ENCODE data around the gene WDFY3. TPM values are rescaled to one million over a fixed set of nuclear protein-coding genes. Genes with fewer than 3 reads are reported as not detected.

Gene WDFY3
- total and polyA plus RNA-seq, 7 donors: 4.8 to 85.7 (median 50.5) TPM

- DNase-seq: no peak
- Histone ChIP-seq H3K4me3 (no peak overlapping the region), H3K27ac (no peak overlapping the region), H3K27me3 (no peaks in the 10 kb centered on the region), H3K36me3 (no peaks in the 10 kb centered on the region), H3K9me3 (no peaks in the 10 kb centered on the region), H3K4me1 (peaks cover 0 to 51% (median 38%) of the 10 kb centered on the region in 4 donors)
- TF ChIP-seq POLR2AphosphoS5 (IDR thresholded peaks at IDR 0.05) (no peak), POLR2A (IDR thresholded peaks at IDR 0.05) (no peak), EP300 (IDR thresholded peaks at IDR 0.05) (no peak), CTCF (IDR thresholded peaks at IDR 0.05) (no peak)
- intact Hi-C loops (cut with DNase I): no loop called here
- WGBS, 2 donors: 75 to 85% methylated on average over 1 of the region's 1 CpG
Observed at GRCh38 chr4:84916227-84916626, 50.3 kb downstream of the WDFY3 start.

DNA sequence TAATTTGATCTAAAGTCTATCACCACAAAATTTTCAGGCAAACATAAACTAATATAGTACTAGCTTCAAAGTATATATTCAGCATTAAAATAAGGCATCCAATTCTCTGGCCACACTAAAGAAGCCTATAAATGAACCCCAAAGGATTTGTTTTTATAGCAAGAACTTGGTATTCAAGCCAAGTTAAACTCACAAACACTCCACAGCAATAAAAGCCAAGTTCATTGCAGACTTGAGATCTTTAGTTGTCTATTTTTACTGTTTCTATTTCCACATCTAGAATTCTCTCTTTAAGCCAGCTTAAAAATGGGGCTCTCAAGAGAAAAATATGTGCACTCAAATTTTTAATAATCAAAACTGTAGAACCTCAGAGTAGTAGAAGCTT, 51.1 kb downstream of the WDFY3 start:
- Histone ChIP-seq H3K27me3 (no peaks in the 10 kb centered on the region), H3K36me3 (no peaks in the 10 kb centered on the region), H3K4me3 (no peak overlapping the region), H3K9me3 (no peaks in the 10 kb centered on the region), H3K27ac (no peak overlapping the region), H3K4me1 (peaks cover 0 to 47% (median 35%) of the 10 kb centered on the region in 4 donors)
- no peak for TF ChIP-seq POLR2AphosphoS5 (IDR thresholded peaks at IDR 0.05)
- TF ChIP-seq POLR2A (IDR thresholded peaks at IDR 0.05): no peak
- TF ChIP-seq EP300 (IDR thresholded peaks at IDR 0.05): no peak
- no peak for TF ChIP-seq CTCF (IDR thresholded peaks at IDR 0.05)
- no peak for DNase-seq
- intact Hi-C loops (cut with DNase I): no loop called here

DNA sequence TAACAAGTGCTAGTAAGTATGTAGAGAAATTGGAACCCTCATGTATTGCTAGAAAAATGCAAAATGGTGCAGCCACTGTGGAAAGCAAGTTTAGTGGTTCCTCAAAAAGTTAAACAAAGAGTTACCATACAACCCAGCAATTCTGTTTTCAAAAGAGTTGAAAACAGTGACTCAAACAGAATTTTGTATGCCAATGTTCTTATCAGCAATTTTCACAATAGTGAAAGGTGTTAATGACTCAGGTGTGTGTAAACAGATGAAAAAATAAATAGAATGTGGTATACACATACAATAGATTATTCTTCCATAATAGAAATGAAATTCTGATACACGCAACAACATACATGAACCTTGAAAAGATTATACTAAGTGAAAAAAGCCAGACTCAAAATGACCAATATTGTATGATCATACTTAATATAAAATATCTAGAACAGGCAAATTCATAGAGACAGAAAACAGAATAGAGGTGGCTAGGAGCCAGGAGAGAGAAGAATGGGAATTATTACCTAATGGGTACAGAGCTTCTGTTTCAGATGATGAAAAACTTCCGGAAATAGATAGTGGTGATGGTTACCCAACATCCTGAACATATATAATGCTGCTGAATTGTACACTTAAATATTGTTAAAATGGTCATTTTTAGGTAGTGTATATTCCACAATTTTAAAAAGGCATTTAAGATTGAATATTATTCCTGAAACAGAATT, 51.6 kb downstream of the WDFY3 start:
- peaks cover 0 to 44% (median 34%) of the 10 kb centered on the region in 4 donors for H3K4me1 ChIP-seq
- H3K27ac ChIP-seq: no peak overlapping the region
- 91 to 95% methylated on average over 2 of the region's 2 CpGs for WGBS, 2 donors
- intact Hi-C loops (cut with DNase I): no loop called here
- H3K27me3 ChIP-seq: no peaks in the 10 kb centered on the region
- H3K36me3 ChIP-seq: no peaks in the 10 kb centered on the region
- no peak for DNase-seq
- no peak overlapping the region for H3K4me3 ChIP-seq
- no peaks in the 10 kb centered on the region for H3K9me3 ChIP-seq
- no peak for TF ChIP-seq POLR2A (IDR thresholded peaks at IDR 0.05)
- no peak for TF ChIP-seq EP300 (IDR thresholded peaks at IDR 0.05)
- no peak for TF ChIP-seq CTCF (IDR thresholded peaks at IDR 0.05)
- TF ChIP-seq POLR2AphosphoS5 (IDR thresholded peaks at IDR 0.05): no peak

- Histone ChIP-seq H3K27ac (no peak overlapping the region), H3K4me1 (peaks cover 0 to 50% (median 40%) of the 10 kb centered on the region in 4 donors), H3K27me3 (no peaks in the 10 kb centered on the region), H3K9me3 (no peaks in the 10 kb centered on the region), H3K4me3 (no peak overlapping the region), H3K36me3 (no peaks in the 10 kb centered on the region)
- no peak for DNase-seq
- intact Hi-C loops (cut with DNase I): no loop called here
- WGBS, 2 donors: 88 to 96% methylated on average over 3 of the region's 3 CpGs
- no peak for TF ChIP-seq POLR2A (IDR thresholded peaks at IDR 0.05)
- TF ChIP-seq EP300 (IDR thresholded peaks at IDR 0.05): no peak
- TF ChIP-seq POLR2AphosphoS5 (IDR thresholded peaks at IDR 0.05): no peak
Observed at GRCh38 chr4:84913176-84913575, 53.3 kb downstream of the WDFY3 start.

DNA sequence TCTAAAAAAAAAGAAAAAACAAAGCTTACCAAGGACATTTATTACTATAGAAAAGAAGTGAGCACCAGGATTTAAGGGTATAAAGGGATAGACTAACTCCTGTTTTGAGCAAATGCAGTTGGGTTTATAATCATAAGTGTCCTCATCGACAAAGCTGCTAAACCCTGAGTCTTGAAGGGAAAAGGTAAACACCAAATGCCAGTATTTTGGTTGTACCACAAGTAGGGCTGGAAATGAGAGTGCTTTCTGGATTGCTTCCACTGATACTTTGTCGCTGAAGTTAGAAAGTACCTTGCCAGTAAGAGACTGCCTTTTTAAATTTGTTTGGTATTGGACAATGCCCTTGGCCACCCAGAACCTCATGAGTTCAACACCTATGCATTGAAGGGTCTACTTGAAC, 53.7 kb downstream of the WDFY3 start:
- peaks cover 0 to 50% (median 40%) of the 10 kb centered on the region in 4 donors for H3K4me1 ChIP-seq
- H3K27me3 ChIP-seq: no peaks in the 10 kb centered on the region
- no peaks in the 10 kb centered on the region for H3K9me3 ChIP-seq
- H3K27ac ChIP-seq: no peak overlapping the region
- no peaks in the 10 kb centered on the region for H3K36me3 ChIP-seq
- no peak overlapping the region for H3K4me3 ChIP-seq
- DNase-seq: no peak
- intact Hi-C loops (cut with DNase I): no loop called here
- TF ChIP-seq POLR2A (IDR thresholded peaks at IDR 0.05) (no peak), EP300 (IDR thresholded peaks at IDR 0.05) (no peak), POLR2AphosphoS5 (IDR thresholded peaks at IDR 0.05) (no peak), CTCF (IDR thresholded peaks at IDR 0.05) (no peak)
- 88 to 89% methylated on average over 2 of the region's 2 CpGs for WGBS, 2 donors

Data from sigmoid colon (tissue), 7 donors.